K562 (cell line): Measurements from ENCODE around the gene PHOSPHO1.

ENCODE experiments used
- CEBPB ChIP-seq: fragments of 450-650 bp; IDR thresholded peaks from 2 replicates; pipeline ENCODE4 v1.6.1; 2016; ENCODE audit warnings: missing genetic modification characterization, missing compliant biosample characterization
- CTCF ChIP-seq, 3 experiments: IDR thresholded peaks in 2 of 3; conservative IDR thresholded peaks in 1 of 3; 2 replicates each; pipeline ENCODE4 v1.5.1; 2011 to 2012; ENCODE audit warnings: low read length in 3 of 3, mild to moderate bottlenecking in 3 of 3, control low read depth in 2 of 3, improper control_type of control experiment in 1 of 3, inconsistent platforms in 1 of 3, low read depth in 1 of 3, mixed read lengths in 1 of 3, moderate library complexity in 1 of 3; ENCODE audit not compliant: insufficient read depth in 2 of 3
- EP300 ChIP-seq: IDR thresholded peaks from 2 replicates; pipeline ENCODE4 v1.6.1; 2012; ENCODE audit warnings: low read length, improper control_type of control experiment
- FOXK1 ChIP-seq: sonication (generic); formaldehyde crosslinking; IDR thresholded peaks from 2 replicates; pipeline ENCODE4 v1.8.0; 2022; ENCODE audit warnings: missing genetic modification reagents, mild to moderate bottlenecking, borderline replicate concordance
- NBN ChIP-seq: fragments of 450-650 bp; IDR thresholded peaks from 2 replicates; pipeline ENCODE4 v1.6.1; 2016; ENCODE audit warnings: low read depth, mild to moderate bottlenecking
- SMARCC2 ChIP-seq: fragments of 450-650 bp; IDR thresholded peaks from 2 replicates; pipeline ENCODE4 v1.6.1; 2017; ENCODE audit warnings: antibody characterized with exemption, moderate library complexity, mild to moderate bottlenecking, low read depth
- YBX1 ChIP-seq: fragments of 450-650 bp; IDR thresholded peaks from 2 replicates; pipeline ENCODE4 v1.7.1; 2016; ENCODE audit warnings: mild to moderate bottlenecking

- TF ChIP-seq CTCF (IDR thresholded peaks at IDR 0.05 in 2 of 3, conservative IDR thresholded peaks at IDR 0.05 in 1 of 3; ENCODE audit: insufficient read depth in 2 of 3, low read depth in 1 of 3, low read length in 3 of 3) (no peak), EP300 (no peak), SMARCC2 (no peak), CEBPB (no peak), YBX1 (no peak), NBN (no peak), FOXK1 (CRISPR knock-in tag) (no peak)
Observed at GRCh38 chr17:49201481-49201927, 29.1 kb downstream of the PHOSPHO1 start.
